Type B pancreatic cell (in vitro differentiated cells): ENCODE data around the gene FAM181A. TPM values are rescaled to one million over a fixed set of nuclear protein-coding genes. Genes with fewer than 3 reads are reported as not detected.

Source experiments
- DNase-seq: peaks from one replicate; pipeline ENCODE4 v3.0.0; 2021; ENCODE audit warnings: mixed read lengths; ENCODE audit not compliant: unreplicated experiment; ENCODE audit errors: extremely low spot score
- H3K27ac Mint-ChIP-seq: 2 replicates; pipeline ENCODE4 v1.8.0; 2021; ENCODE audit warnings: mild to moderate bottlenecking, mixed read lengths
- H3K27me3 Mint-ChIP-seq: 2 replicates; pipeline ENCODE4 v1.8.0; 2021; ENCODE audit warnings: mixed read lengths
- H3K36me3 Mint-ChIP-seq: 2 replicates; pipeline ENCODE4 v1.8.0; 2021; ENCODE audit warnings: mixed read lengths
- H3K4me1 Mint-ChIP-seq: one replicate; pipeline ENCODE4 v1.8.0; 2021; ENCODE audit warnings: mixed read lengths; ENCODE audit not compliant: unreplicated experiment
- H3K4me3 Mint-ChIP-seq: 2 replicates; pipeline ENCODE4 v1.8.0; 2021; ENCODE audit warnings: mild to moderate bottlenecking, mixed read lengths
- H3K9me3 Mint-ChIP-seq: 2 replicates; pipeline ENCODE4 v1.8.0; 2021; ENCODE audit warnings: mixed read lengths
- total RNA-seq: library from RNA; stranded (reverse); gene quantifications from 2 replicates; pipeline ENCODE4 v1.2.1, GENCODE V29; 2021; ENCODE audit warnings: low replicate concordance
- TF ChIP-seq, protein P1 (sequence below): fragments of 200-600 bp; sonication (generic); conservative IDR thresholded peaks from 2 replicates; pipeline ENCODE4 v1.5.0; 2021; ENCODE audit warnings: antibody characterized with exemption, mild to moderate bottlenecking

The FAM181A gene
- total RNA-seq, 1 donor from 2014 or later: 1.2 TPM

DNA sequence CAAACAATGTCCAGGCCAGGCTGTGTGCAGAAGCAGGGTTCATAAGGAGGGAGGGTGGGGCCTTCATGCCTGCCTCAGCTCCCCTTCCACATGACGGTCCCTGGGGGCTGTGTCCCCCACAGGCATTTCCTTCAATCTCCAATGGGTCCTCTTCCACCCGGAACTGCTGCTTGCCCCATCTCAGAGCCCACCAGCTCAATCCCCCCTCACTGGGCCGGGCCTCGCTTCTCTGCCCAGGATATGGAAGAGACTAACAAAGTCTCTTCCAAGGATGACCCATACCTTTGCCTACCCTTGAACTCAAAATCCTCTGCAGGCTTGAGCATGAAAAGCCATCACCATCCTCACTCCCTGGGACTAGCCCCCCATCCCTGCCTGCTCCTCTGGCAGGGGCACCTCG is 28.4 kb upstream of the FAM181A start:
- no peak for DNase-seq
- H3K27me3 Mint-ChIP-seq: peaks cover 4% of the 10 kb centered on the region
- no peak overlapping the region for H3K4me3 Mint-ChIP-seq
- TF ChIP-seq, protein P1, sequence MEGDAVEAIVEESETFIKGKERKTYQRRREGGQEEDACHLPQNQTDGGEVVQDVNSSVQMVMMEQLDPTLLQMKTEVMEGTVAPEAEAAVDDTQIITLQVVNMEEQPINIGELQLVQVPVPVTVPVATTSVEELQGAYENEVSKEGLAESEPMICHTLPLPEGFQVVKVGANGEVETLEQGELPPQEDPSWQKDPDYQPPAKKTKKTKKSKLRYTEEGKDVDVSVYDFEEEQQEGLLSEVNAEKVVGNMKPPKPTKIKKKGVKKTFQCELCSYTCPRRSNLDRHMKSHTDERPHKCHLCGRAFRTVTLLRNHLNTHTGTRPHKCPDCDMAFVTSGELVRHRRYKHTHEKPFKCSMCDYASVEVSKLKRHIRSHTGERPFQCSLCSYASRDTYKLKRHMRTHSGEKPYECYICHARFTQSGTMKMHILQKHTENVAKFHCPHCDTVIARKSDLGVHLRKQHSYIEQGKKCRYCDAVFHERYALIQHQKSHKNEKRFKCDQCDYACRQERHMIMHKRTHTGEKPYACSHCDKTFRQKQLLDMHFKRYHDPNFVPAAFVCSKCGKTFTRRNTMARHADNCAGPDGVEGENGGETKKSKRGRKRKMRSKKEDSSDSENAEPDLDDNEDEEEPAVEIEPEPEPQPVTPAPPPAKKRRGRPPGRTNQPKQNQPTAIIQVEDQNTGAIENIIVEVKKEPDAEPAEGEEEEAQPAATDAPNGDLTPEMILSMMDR: no peak
- H3K9me3 Mint-ChIP-seq: no peaks in the 10 kb centered on the region
- no peak overlapping the region for H3K27ac Mint-ChIP-seq
- no peaks in the 10 kb centered on the region for H3K36me3 Mint-ChIP-seq
- no peaks in the 10 kb centered on the region for H3K4me1 Mint-ChIP-seq

DNA sequence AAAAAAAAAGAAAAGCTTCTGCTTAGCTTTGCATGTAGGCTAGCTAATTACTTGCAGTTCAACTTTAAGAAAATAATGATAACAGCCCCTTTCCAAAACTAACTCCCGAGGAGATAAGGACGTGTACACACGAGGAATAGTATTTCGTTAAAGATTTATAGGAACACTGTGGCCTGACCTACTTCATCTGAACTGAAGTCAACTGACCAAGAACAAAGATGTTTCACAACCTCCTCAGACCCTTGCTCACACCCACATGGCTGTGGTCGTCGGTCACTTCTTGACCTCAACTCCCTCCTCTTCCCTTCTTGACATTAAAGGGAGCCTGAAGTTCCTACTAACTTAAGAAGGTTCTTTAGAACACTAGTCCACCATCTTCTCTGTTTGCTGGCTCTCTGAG is 25.3 kb upstream of the FAM181A start:
- H3K9me3 Mint-ChIP-seq: no peaks in the 10 kb centered on the region
- no peak overlapping the region for H3K4me3 Mint-ChIP-seq
- no peaks in the 10 kb centered on the region for H3K36me3 Mint-ChIP-seq
- TF ChIP-seq, protein P1: no peak
- H3K27ac Mint-ChIP-seq: no peak overlapping the region
- H3K4me1 Mint-ChIP-seq: no peaks in the 10 kb centered on the region
- DNase-seq: no peak
- H3K27me3 Mint-ChIP-seq: peaks cover 16% of the 10 kb centered on the region

DNA sequence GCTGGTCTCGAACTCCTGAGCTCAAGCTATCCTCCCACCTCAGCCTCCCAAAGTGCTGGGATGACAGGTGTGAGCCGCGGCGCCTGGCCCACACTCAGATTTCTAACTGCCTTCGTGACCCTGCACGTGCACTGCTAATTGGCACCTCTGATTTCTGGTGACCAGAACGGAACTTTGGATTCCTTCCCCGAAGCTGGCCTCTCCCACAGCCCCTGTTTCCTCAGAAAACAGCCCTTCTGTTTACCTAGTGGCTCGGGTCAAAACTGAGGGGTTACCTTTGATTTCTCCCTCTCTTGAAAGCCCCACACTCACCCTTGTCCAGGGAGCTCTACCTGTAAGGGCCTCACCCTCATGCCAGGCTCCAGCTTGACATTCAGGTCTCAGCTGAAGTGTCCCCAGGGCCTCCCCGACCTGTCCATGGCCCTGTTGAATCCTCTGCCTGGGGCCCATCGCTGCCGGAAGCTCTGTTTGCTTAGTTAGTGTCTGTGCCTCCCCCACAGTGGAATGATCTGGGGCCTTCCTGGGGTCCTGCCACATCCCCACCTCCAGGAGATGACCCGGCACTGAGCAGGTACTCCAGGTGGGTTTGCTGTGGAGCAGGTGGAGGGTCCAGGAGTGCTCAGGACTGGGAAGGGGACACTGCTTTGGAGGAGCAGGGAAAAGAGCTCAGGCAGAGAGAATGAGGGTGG is 24.4 kb upstream of the FAM181A start:
- DNase-seq: no peak
- no peaks in the 10 kb centered on the region for H3K4me1 Mint-ChIP-seq
- H3K4me3 Mint-ChIP-seq: no peak overlapping the region
- H3K27me3 Mint-ChIP-seq: peaks cover 13% of the 10 kb centered on the region
- no peak overlapping the region for H3K27ac Mint-ChIP-seq
- H3K36me3 Mint-ChIP-seq: no peaks in the 10 kb centered on the region
- TF ChIP-seq, protein P1: no peak
- H3K9me3 Mint-ChIP-seq: no peaks in the 10 kb centered on the region

DNA sequence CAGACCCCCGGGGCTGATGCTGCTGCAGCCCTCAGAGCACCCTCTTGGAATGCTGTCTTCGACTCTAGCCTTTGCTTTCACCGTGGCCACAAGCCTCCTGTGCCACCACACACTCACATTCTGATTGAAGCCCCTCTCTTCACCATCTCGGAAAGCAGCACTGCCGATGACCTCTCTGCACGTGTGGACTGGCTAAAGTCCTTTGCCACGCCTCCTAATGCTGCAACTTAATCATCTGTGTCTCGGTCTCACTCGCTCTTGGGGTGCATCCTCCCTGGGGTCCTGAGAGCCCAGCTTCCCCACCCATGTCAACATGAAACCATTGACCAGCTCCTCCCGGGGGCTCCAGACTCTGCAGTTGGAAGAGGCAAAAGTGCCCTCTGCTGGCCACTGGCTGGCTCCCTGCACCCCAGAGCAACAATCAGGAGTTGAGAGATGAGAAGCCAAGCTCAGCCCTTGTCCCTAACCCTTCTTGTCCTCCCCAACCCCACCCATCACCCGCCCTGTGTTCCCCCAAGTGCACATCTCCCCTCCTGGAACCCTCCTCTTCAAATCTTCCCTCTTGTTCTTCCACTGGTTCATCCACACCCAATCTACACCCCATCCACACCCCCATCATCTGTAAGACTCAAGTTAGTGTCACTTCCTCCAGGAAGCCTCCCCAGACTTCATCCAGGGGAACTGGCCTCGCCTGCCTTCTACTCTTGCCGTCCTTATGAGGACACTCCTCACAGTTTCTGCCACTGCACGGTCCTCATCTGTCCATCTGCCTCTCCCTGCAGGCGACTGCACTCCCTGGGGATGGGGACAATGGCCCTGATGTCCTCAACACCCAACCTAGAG is 23.6 kb upstream of the FAM181A start:
- no peaks in the 10 kb centered on the region for H3K9me3 Mint-ChIP-seq
- TF ChIP-seq, protein P1: peak; percentile 67
- H3K4me3 Mint-ChIP-seq: no peak overlapping the region
- no peak overlapping the region for H3K27ac Mint-ChIP-seq
- H3K4me1 Mint-ChIP-seq: no peaks in the 10 kb centered on the region
- no peaks in the 10 kb centered on the region for H3K36me3 Mint-ChIP-seq
- H3K27me3 Mint-ChIP-seq: peaks cover 13% of the 10 kb centered on the region
- no peak for DNase-seq

DNA sequence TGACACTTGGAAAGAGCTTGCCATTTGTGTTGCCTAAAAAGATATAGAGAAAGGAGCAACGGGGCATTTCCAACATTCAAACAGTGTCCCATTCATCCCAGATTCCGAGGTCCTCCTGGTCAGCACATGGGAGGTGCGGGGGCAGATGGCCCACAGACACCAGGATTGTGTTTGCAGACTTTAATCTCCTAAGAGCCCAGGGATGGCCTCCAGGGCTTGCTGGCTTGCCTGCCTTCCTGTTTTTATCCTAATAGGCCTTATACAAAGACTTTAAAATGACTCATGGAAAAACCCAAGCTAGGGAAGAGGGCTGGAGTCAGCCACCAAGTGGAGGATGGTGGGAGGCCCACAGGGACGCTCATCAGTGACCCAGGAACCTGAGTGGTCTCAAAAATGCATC is 21.5 kb upstream of the FAM181A start:
- no peak for DNase-seq
- Mint-ChIP-seq H3K27me3 (peaks cover 13% of the 10 kb centered on the region), H3K9me3 (no peaks in the 10 kb centered on the region), H3K36me3 (no peaks in the 10 kb centered on the region), H3K27ac (no peak overlapping the region), H3K4me1 (no peaks in the 10 kb centered on the region), H3K4me3 (no peak overlapping the region)
- TF ChIP-seq, protein P1: no peak
